Superior temporal gyrus (tissue), 1 donor: ENCODE data around the gene TRIM74.
"Not testable (repeated sequence)": the region's sequence is repeated elsewhere in the genome, so short reads cannot be mapped to it uniquely, and the experiment has no call there.

Experiments
- DNase-seq: peaks from one replicate; pipeline ENCODE4 v3.0.0-alpha.2; 2016; ENCODE audit errors: extremely low spot score

Gene TRIM74

GRCh38 chr7:72968980-72969516 is at the start of gene TRIM74:
Gene TRIM74 (minus strand): TSS chr7:72969466. CDS start chr7:72966157, 3,309 bp downstream.
- not testable (repeated sequence) for DNase-seq

- DNase-seq = peak; percentile 4
Observed at GRCh38 chr7:73006491-73006890, 37.2 kb upstream of the TRIM74 start.

DNA sequence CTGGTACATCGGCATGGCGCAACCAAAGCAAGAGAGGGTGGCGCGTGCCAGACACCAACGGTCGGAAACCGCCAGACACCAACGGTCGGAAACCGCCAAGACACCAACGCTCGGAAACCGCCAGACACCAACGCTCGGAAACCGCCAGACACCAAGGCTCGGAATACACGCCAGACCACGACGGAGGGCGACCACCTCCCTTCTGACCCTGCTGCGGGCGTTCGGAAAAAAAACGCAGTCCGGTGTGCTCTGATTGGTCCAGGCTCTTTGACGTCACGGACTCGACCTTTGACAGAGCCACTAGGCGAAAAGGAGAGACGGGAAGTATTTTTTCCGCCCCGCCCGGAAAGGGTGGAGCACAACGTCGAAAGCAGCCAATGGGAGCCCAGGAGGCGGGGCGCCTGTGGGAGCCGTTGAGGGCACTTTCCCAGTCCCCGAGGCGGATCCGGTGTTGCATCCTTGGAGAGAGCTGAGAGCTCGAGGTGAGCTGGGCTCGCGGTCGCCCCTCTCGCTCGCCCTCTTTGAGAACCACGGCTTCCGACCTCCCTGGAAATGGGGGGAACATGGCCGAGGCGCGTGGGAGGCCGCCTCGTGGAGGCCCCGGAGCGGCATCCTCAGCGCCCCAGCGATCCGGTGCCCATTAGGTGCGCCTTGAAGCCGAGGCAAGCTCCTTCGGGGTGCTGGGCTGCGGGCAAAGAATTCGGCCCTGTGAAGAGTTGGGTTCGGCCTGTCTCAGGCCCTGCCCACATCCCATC is 36.6 kb upstream of the TRIM74 start:
- DNase-seq = peak; percentile 8

DNA sequence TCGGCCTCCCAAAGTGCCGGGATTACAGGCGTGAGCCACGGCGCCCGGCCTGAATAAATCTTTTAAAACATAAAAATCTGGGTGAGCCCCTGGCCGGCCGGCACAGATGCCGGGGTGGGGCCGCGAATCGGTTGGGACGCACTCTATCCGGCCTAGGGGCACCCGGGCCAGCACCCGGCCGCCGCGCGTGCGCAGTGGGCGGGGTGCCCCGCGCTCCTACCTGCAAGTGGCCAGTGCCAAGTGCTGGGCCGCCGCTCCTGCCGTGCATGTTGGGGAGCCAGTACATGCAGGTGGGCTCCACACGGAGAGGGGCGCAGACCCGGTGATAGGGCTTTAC is 36.1 kb upstream of the TRIM74 start:
- not testable (repeated sequence) for DNase-seq

- DNase-seq = not testable (repeated sequence)
Observed at GRCh38 chr7:72997887-72998468, 28.7 kb upstream of the TRIM74 start.

GRCh38 chr7:72997447-72997846 is 28.2 kb upstream of the TRIM74 start:
- DNase-seq = not testable (repeated sequence)

GRCh38 chr7:72995484-72995883 is 26.2 kb upstream of the TRIM74 start:
- DNase-seq = not testable (repeated sequence)

- not testable (repeated sequence) for DNase-seq
Observed at GRCh38 chr7:72990146-72990913, 21.1 kb upstream of the TRIM74 start.

DNA sequence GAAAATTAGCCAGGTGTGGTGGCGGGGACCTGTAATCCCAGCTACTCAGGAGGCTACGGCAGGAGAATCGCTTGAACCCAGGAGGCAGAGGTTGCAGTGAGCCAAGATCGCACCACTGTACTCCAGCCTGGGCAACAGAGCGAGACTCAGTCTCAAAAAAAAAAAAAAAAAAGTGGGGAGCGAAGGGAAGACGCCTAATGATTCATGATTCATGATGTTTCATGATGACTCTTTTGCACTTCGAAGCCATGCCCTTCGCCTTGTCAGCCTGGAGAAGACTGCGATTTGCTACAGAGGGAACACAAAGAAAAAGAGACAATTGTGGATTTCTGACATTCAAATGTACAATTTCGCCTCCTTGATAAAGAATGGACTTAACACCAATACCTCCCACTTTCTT is 12.8 kb upstream of the TRIM74 start:
- not testable (repeated sequence) for DNase-seq

DNA sequence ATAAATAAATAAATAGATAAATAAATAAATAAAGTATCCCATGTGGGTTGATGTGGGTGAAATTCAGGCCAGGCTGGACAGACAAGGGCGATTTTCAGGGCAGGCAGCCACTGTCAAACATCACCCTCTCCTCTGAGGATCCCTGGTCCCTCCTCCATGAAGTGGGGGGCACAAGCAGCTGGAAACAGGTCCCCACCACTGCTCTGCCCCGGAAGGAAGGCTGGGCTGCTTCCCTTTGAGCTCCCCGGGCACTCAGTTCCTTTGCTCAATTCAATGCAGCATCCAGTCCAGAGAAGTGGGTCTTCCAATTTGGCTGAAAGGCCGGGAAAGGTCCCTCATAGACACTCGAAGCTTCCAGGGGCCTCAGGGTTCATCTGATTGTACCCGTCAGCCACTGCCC is 11.1 kb upstream of the TRIM74 start:
- DNase-seq = not testable (repeated sequence)

DNA sequence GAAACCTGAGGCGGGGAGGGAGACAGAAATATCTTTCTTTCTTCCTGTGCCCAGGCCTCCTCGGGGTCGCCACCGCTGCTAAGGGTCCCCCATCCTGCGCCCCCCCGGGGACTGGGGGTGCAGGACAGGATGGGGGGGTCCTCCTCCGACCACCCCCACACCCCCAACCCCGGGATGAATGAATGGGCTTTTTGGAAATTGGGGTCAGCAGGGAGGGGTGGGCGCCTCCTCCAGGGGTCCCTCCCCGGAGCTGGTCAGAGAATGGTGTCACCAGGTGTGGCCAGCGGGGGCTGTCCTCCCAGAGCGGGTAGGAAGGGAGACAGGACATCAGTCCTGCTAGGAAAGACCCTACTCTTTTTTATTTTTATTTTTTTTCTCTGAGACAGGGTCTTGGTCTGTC is 7.2 kb upstream of the TRIM74 start:
- DNase-seq = not testable (repeated sequence)

DNA sequence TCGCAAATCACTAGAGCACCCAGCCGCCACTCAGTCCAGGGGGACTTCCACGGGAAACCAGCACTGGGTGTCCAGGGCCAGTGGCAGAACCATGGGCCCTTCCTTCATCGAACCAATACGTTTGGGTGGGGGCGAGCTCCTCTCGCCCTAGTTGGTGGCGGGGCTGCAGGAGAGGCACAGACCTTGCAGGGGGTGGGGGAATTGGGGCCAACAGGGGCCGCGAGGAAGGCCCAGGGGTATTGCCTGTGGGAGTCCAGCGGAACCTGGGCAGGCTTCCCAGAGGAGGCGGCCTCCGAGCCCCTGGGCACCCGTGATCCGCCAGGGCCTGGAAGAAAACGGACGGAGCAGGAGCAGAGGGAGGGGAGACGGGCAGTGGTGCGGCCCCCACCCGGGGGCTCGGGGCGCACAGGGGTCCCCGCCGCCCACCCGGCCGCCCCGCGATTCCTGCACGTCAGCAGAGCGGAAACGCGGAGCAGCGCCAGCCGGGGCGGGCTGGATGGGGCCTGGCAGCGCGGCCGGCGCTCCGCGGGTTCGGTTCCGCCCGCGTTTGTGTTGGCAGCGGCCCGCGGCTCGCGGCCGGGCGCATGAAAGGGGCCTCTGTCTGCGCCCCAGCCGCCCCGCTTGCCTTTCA is 6.5 kb upstream of the TRIM74 start:
- DNase-seq = not testable (repeated sequence)

DNA sequence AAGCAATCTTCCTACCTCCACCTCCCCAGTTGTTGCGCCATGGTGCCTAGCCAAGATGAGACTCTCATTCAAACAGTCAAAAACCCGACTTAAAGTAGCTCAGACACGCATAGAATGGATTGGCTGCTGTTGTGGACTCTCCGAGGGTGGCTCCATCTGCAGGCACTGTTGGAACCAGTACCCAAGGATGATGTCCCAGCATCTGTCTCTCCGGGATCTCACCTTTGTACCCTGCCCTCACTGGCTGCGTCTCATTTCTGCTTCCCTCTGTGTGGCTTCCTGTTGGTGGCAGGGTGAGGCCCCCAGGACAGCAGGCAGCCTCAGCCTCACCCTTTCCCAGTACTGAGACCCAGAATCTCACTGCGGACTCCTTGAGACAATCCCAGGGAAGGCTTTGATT is 5.5 kb upstream of the TRIM74 start:
- DNase-seq = not testable (repeated sequence)

GRCh38 chr7:72971505-72971904 is 2.2 kb upstream of the TRIM74 start:
- DNase-seq = not testable (repeated sequence)

DNA sequence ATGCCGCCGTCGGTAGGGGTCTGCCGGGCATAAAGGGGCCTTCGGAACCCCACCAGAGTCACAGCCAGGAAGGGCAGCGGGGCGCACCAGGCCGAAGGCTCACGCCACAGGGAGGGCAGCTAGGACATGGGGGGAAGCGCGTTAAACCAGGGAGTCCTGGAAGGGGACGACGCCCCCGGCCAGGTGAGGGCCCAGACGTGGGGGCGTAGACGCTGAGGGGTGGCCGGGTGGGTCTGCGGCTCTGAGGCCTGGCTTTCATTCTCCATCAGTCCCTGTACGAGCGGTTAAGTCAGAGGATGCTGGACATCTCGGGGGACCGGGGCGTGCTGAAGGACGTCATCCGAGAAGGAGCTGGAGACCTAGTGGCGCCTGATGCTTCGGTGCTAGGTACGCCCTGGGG is 422 bp upstream of the TRIM74 start:
- DNase-seq = not testable (repeated sequence)

DNA sequence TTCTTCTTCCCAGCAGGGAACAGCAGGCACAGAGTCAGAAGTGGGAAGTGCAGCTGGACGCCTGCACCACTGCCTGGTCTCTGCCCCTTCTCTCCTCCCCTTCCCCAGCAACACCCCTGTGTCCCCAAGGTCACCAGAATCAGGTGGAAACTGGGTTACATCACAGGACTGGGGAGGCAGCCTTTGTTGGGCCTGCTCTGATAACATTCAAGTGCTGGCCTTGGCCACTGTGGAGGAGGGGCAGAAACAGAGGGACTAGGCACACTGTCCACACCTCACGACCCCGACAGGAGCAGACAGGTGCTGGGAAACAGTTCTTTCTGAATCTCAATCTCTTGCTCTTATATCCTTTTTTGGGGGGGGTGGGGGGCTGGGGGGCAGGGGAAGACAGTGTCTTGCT is 2.4 kb downstream of the TRIM74 start:
- not testable (repeated sequence) for DNase-seq

DNA sequence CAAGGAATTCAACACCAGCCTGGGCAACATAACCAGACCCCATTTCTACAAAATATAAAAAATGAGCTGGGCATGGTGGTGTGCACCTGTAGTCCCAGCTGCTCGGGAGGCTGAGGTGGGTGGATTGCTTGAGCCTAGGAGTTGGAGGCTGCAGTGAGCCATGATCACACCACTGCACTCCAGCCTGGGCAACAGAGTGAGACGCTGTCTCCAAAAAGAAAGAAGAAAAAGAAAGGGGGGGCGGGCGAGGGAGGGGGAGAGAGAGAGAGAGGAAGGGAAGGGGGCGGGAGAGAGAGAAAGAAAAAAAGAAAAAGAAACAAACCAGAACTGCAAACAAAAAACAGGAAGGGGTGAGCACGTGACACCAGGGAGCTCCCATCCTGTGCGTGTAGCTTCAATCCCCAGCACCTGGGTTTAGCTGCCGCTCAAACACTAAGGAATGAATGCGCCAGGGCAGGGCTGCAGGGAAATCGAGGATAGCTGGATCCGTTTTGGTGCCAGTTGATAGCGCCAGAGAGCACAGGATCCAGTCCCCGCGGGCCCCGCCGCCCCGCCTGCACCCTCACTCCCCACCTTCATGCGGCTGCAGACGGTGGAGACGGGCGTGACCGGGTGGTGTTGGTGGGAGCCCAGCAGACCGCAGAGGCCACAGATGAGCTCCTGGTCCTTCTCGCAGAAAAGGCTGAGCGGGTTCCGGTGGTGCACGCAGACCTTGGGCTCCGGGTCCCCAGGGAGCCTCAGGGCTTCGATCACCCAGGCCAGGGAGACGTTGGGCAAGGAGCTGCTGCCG is 3.9 kb downstream of the TRIM74 start:
- not testable (repeated sequence) for DNase-seq

DNA sequence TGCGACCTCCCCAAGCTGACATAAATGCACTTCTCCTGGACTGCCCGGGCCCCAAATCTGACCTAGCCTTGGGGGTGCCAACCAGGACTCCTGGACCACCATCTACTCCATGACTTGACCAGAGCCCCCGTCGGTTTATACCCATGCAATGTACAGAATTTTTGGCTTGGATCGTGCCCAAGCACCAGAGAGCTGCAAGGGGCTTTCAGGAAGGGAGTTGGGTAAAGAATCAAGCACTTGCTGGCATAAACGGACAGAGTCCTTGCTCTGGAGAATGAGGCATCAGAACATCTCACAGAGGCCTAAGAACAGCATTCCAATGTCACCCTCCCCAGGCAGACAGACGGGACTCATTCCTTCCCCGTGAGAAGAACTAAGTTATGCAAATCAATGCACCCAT is 6.2 kb downstream of the TRIM74 start:
- DNase-seq = not testable (repeated sequence)

DNA sequence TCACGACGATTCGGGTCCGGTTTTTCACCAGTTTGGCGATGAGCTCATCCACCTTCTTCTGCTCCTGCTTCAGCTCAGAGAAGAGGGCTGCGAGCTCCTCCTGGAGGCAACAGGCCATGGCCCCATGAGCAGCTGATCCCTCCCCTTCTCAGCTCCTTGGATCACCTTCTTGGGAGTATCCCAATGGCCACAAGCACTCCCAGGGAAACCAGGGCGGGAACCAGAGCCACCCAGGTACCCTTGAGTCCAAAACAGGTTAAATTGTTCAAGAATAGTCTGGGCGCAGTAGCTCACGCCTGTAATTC is 8.0 kb downstream of the TRIM74 start:
- not testable (repeated sequence) for DNase-seq

DNA sequence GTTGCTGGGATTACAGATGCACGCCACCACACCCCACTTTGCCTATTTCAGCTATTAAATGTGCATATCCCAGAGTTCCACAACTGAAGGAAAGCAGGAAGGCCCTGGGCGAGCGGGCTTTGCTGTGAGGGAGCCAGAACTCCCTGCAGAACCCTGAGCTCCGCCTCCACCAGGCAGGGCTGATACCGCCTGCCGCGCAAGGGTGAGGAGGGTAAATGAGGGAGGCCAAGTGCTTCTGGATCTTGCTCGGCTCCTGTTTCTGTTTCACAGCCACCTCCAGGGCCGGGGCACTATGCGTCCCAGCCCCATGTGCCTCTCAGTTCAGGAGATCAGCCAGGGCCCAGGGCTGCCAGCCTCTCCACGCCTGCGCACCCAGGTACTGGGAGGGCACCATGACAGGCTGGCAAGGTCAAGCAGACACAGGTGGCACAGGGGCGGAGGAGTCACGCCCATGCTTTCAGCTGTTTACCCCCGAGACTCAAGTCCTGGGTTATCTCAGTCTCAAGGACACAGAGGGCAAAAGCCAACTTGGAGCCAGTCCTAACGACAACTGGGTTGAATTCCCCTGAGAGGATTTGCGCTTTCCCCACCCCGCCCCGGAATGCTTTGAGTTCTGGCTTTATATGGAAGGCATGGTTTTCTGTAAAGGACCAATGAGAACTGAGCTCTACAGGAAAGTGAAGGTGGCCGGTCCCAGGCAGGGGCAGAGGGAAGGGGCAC is 8.5 kb downstream of the TRIM74 start:
- DNase-seq = not testable (repeated sequence)

- not testable (repeated sequence) for DNase-seq
Observed at GRCh38 chr7:72960029-72960428, 9.2 kb downstream of the TRIM74 start.
